Astrocyte of the spinal cord (primary cell): ENCODE data around the gene CHRNA3.

Experiments
- DNase-seq: peaks from one replicate; pipeline ENCODE4 v3.0.0; 2011; ENCODE audit warnings: low read depth, low spot score
- H3K4me3 ChIP-seq: 2 replicates; pipeline ENCODE4 v1.5.1; 2011; ENCODE audit warnings: low read depth, mild to moderate bottlenecking, low read length, moderate library complexity
- CTCF ChIP-seq: IDR thresholded peaks from 2 replicates; pipeline ENCODE4 v1.5.1; 2012; ENCODE audit warnings: low read depth, mild to moderate bottlenecking, low read length, inconsistent platforms
- in situ Hi-C: cut with HindIII; loops from 2 replicates; pipeline ENCODE4 v1.10.0; 2017; ENCODE audit warnings: low sequenced_read_pairs

CHRNA3 gene

GRCh38 chr15:78550815-78551214 lies 70.0 kb downstream of the CHRNA3 start:
- H3K4me3 ChIP-seq = no peak overlapping the region
- no peak for TF ChIP-seq CTCF
- in situ Hi-C loops = no loop called here
- no peak for DNase-seq

DNA sequence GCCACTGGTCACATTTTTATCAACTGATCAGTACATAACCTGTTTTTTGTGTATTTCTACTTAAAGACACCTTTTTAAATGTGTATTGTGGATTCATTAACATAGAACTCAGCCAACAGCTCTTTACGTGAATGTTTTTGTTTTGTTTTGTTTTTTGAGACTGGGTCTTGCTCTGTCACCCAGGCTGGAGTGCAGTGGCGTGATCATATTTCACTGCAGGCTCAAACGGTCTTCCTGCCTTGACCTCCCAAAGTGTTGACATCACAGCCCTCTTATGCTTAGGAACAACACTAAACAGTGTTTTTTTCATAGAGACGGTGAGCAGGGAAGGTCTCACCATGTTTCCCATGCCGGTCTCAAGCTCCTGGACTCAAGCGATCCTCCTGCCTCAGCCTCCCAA lies 70.6 kb downstream of the CHRNA3 start:
- in situ Hi-C loops = no loop called here
- DNase-seq = no peak
- TF ChIP-seq CTCF = no peak
- no peak overlapping the region for H3K4me3 ChIP-seq
